HCT116 (cell line): Measurements from ENCODE around the gene ARID3A. TPM values are rescaled to one million over a fixed set of nuclear protein-coding genes. Genes with fewer than 3 reads are reported as not detected.

Experiments used
- ATAC-seq: fragments of 200-7000 bp; cut with Tn5 transposase; 2 replicates; pipeline ENCODE4 v1.9.1; 2020; ENCODE audit warnings: mild to moderate bottlenecking, moderate library complexity
- BruUV-seq: library from RNA; stranded (reverse); fragments of 400-500 nt; replicated peaks from 2 replicates; lab custom pipeline; 2021; lab: Mats Ljungman, UMichigan
- CTCF ChIA-PET: fragments of 300-600 bp; sonication (Branson Sonifier 250); formaldehyde crosslinking; loops from one replicate; lab custom pipeline; 2021; ENCODE audit warnings: antibody characterized with exemption; lab: Charles Lee
- POLR2A ChIA-PET: fragments of 300-600, 350-600 bp; sonication (Branson Sonifier 250); formaldehyde crosslinking; loops from one replicate; lab custom pipeline; 2021; ENCODE audit warnings: antibody characterized with exemption; lab: Charles Lee
- RAD21 ChIA-PET, 2 experiments: fragments of 300-600 bp; sonication (Branson Sonifier 250); formaldehyde crosslinking; loops; one replicate each; lab custom pipeline; 2023; ENCODE audit warnings: low total read pairs in 2 of 2; ENCODE audit not compliant: uncharacterized antibody in 2 of 2, unreplicated experiment in 2 of 2, low non-redundant PET in 1 of 2; lab: Charles Lee
- DNase-seq: peaks from one replicate; pipeline ENCODE4 v3.0.0-alpha.2; 2010; ENCODE audit warnings: low read depth, low spot score
- H2AFZ ChIP-seq: fragments of 200-600 bp; shearing (Covaris generic), sonication (generic); 2 replicates; pipeline ENCODE4 v1.6.1; 2017; ENCODE audit warnings: low read depth, mixed run types, mixed read lengths, antibody characterized with exemption, low read length; ENCODE audit not compliant: poor library complexity, severe bottlenecking
- H3K27ac ChIP-seq: 2 replicates; pipeline ENCODE4 v1.5.1; 2012; ENCODE audit warnings: low read depth, low read length
- H3K27me3 ChIP-seq: fragments of 200-600 bp; sonication (generic); 2 replicates; pipeline ENCODE4 v1.6.1; 2016; ENCODE audit warnings: mixed run types, low read length, mixed read lengths; ENCODE audit not compliant: insufficient read depth
- H3K36me3 ChIP-seq, 2 experiments: fragments of 200-500 bp in 1 of 2; fragments of 200-600 bp in 1 of 2; sonication (Bioruptor generic) in 1 of 2; sonication (generic) in 1 of 2; 2 replicates each; pipeline versions ENCODE4 v1.5.1 to v1.6.1; 2014 to 2016; ENCODE audit warnings: low read length in 2 of 2, inconsistent platforms in 1 of 2, mixed read lengths in 1 of 2, mixed run types in 1 of 2; ENCODE audit not compliant: insufficient read depth in 2 of 2, control insufficient read depth in 1 of 2
- H3K4me1 ChIP-seq, 2 experiments: fragments of 200-600 bp in 1 of 2; sonication (generic) in 1 of 2; 2 replicates each; pipeline versions ENCODE4 v1.5.1 to v1.6.1; 2012 to 2017; ENCODE audit warnings: low read length in 2 of 2, inconsistent platforms in 1 of 2, mild to moderate bottlenecking in 1 of 2, mixed read lengths in 1 of 2, mixed run types in 1 of 2, moderate library complexity in 1 of 2; ENCODE audit not compliant: insufficient read depth in 2 of 2, control insufficient read depth in 1 of 2
- H3K4me2 ChIP-seq: fragments of 200-600 bp; sonication (generic); 2 replicates; pipeline ENCODE4 v1.6.1; 2017; ENCODE audit warnings: mixed run types, low read length, mixed read lengths
- H3K4me3 ChIP-seq, 2 experiments: fragments of 200-600 bp in 1 of 2; sonication (generic) in 1 of 2; replicated peaks in 1 of 2; 2 replicates each; pipeline ENCODE4 v1.5.1; 2011 to 2016; ENCODE audit warnings: low read length in 2 of 2, control low read depth in 1 of 2, low read depth in 1 of 2, mild to moderate bottlenecking in 1 of 2, mixed read lengths in 1 of 2, mixed run types in 1 of 2
- H3K79me2 ChIP-seq: fragments of 200-600 bp; sonication (generic); 2 replicates; pipeline ENCODE4 v1.6.1; 2017; ENCODE audit warnings: mild to moderate bottlenecking, mixed run types, low read length, moderate library complexity, mixed read lengths; ENCODE audit not compliant: insufficient read depth
- H3K9ac ChIP-seq: fragments of 200-600 bp; sonication (generic); 2 replicates; pipeline ENCODE4 v1.6.1; 2016; ENCODE audit warnings: low read length, mixed read lengths
- H3K9me2 ChIP-seq: fragments of 200-600 bp; sonication (generic), shearing (Covaris generic); 2 replicates; pipeline ENCODE4 v1.6.1; 2017; ENCODE audit warnings: mixed run types, mild to moderate bottlenecking, moderate library complexity; ENCODE audit not compliant: insufficient read depth
- H3K9me3 ChIP-seq, 2 experiments: fragments of 200-500 bp in 1 of 2; fragments of 200-600 bp in 1 of 2; sonication (Bioruptor generic) in 1 of 2; sonication (generic) in 1 of 2; 2 replicates each; pipeline ENCODE4 v1.6.1; 2014 to 2017; ENCODE audit warnings: low read length in 2 of 2, mixed read lengths in 2 of 2, inconsistent platforms in 1 of 2, low read depth in 1 of 2, mild to moderate bottlenecking in 1 of 2, mixed run types in 1 of 2, moderate library complexity in 1 of 2; ENCODE audit not compliant: control insufficient read depth in 1 of 2, insufficient read depth in 1 of 2
- H4K20me1 ChIP-seq: fragments of 200-600 bp; sonication (generic), shearing (Covaris generic); 2 replicates; pipeline ENCODE4 v1.6.1; 2017; ENCODE audit warnings: mixed run types, mild to moderate bottlenecking, moderate library complexity; ENCODE audit not compliant: insufficient read depth
- ATF3 ChIP-seq: IDR thresholded peaks from 2 replicates; pipeline ENCODE4 v1.6.1; 2012
- POLR2A ChIP-seq: IDR thresholded peaks from 2 replicates; pipeline ENCODE4 v1.7.0; 2011; ENCODE audit warnings: borderline replicate concordance; ENCODE audit not compliant: insufficient read depth, insufficient read length; ENCODE audit errors: extremely low read depth
- POLR2AphosphoS5 ChIP-seq: IDR thresholded peaks from 2 replicates; pipeline ENCODE4 v1.6.1; 2011; ENCODE audit warnings: mild to moderate bottlenecking, low read depth, low read length, moderate library complexity
- RAD21 ChIP-seq: IDR thresholded peaks from 2 replicates; pipeline ENCODE4 v1.6.1; 2012; ENCODE audit warnings: low read depth, mild to moderate bottlenecking
- SRF ChIP-seq: IDR thresholded peaks from 2 replicates; pipeline ENCODE4 v1.6.1; 2012; ENCODE audit warnings: low read depth
- intact Hi-C: fragments of 100-400 bp; cut with micrococcal nuclease; formaldehyde crosslinking; loops from 2 replicates; pipeline ENCODE4 v1.10.0; 2022
- total RNA-seq: library from RNA; stranded (reverse); gene quantifications from one replicate; pipeline ENCODE4 v1.2.1, GENCODE V29; 2021; ENCODE audit not compliant: unreplicated experiment

The ARID3A gene
- total RNA-seq, 1 experiment from 2014 or later, result 21.8 TPM

GRCh38 chr19:906480-906879, 19.4 kb upstream of the ARID3A start:
- H3K4me3 ChIP-seq, result no peak overlapping the region
- POLR2A ChIA-PET, result interaction anchor here (0.7 kb wide), 1 partner anchor 63 kb away, joined by 3 read pairs; no protein-coding TSS in a partner anchor
- intact Hi-C loops, result no loop called here
- peaks cover 4% of the 10 kb centered on the region; the same call in 1 of the 2 replicates for H4K20me1 ChIP-seq
- ATAC-seq (no peak), DNase-seq (no peak)
- H3K36me3 ChIP-seq, result no peaks in the 10 kb centered on the region; a peak in 1 of 4 replicates
- no peak overlapping the region for H2AFZ ChIP-seq
- H3K27ac ChIP-seq, result no peak overlapping the region
- CTCF ChIA-PET, result no interaction called here
- RAD21 ChIA-PET, result no interaction called here
- H3K9me3 ChIP-seq, result no peaks in the 10 kb centered on the region
- H3K4me2 ChIP-seq, result no peak overlapping the region
- TF ChIP-seq RAD21 (no peak), POLR2AphosphoS5 (no peak), POLR2A (no peak)
- no peak overlapping the region for H3K9ac ChIP-seq
- H3K9me2 ChIP-seq, result no peaks in the 10 kb centered on the region
- peaks cover 67% of the 10 kb centered on the region for H3K79me2 ChIP-seq
- H3K27me3 ChIP-seq, result no peaks in the 10 kb centered on the region
- no TSS peak for BruUV-seq
- peaks cover 22 to 34% of the 10 kb centered on the region in 2 experiments for H3K4me1 ChIP-seq

GRCh38 chr19:907183-907853, 18.5 kb upstream of the ARID3A start:
- no TSS peak for BruUV-seq
- H3K4me3 ChIP-seq, result no peak overlapping the region
- intact Hi-C loops, result no loop called here
- peaks cover 69% of the 10 kb centered on the region for H3K79me2 ChIP-seq
- H3K4me2 ChIP-seq, result no peak overlapping the region
- no peak for ATAC-seq
- H3K27ac ChIP-seq, result no peak overlapping the region
- H3K9me2 ChIP-seq, result no peaks in the 10 kb centered on the region
- H3K9ac ChIP-seq, result no peak overlapping the region
- H3K27me3 ChIP-seq, result no peaks in the 10 kb centered on the region
- H2AFZ ChIP-seq, result no peak overlapping the region
- DNase-seq, result no peak
- no peaks in the 10 kb centered on the region for H3K9me3 ChIP-seq
- H3K4me1 ChIP-seq, result peaks cover 24 to 36% of the 10 kb centered on the region in 2 experiments
- H3K36me3 ChIP-seq, result no peaks in the 10 kb centered on the region
- H4K20me1 ChIP-seq, result peaks cover 4% of the 10 kb centered on the region; the same call in 1 of the 2 replicates
- TF ChIP-seq ATF3 (no peak), POLR2A (no peak), SRF (no peak)
- TF ChIP-seq, all 23 proteins: peak for 0
- ChIA-PET RAD21 (no interaction called here), CTCF (no interaction called here), POLR2A (no interaction called here)
